H9 (cell line): ENCODE measurements around the gene SLC26A2. TPM values are rescaled to one million over a fixed set of nuclear protein-coding genes. Genes with fewer than 3 reads are reported as not detected.

Source experiments
- DNase-seq: peaks from one replicate; pipeline ENCODE4 v3.0.0-alpha.2; 2017
- H2AFZ ChIP-seq: one replicate; pipeline ENCODE4 v1.6.1; 2013; ENCODE audit warnings: mild to moderate bottlenecking, low read length, control low read depth, moderate library complexity
- H2AK5ac ChIP-seq: 2 replicates; pipeline ENCODE4 v1.6.1; 2013; ENCODE audit warnings: low read length, control low read depth, mixed read lengths; ENCODE audit not compliant: insufficient read length
- H2BK120ac ChIP-seq: one replicate; pipeline ENCODE4 v1.6.1; 2013; ENCODE audit warnings: low read depth, mild to moderate bottlenecking, low read length, control low read depth, inconsistent platforms; ENCODE audit not compliant: poor library complexity, severe bottlenecking
- H2BK12ac ChIP-seq: 2 replicates; pipeline ENCODE4 v1.6.1; 2013; ENCODE audit warnings: low read length, control low read depth, mixed read lengths, low read depth; ENCODE audit not compliant: insufficient read length
- H2BK15ac ChIP-seq: 2 replicates; pipeline ENCODE4 v1.6.1; 2013; ENCODE audit warnings: low read depth, low read length, control low read depth
- H2BK20ac ChIP-seq: one replicate; pipeline ENCODE4 v1.6.1; 2013; ENCODE audit warnings: low read depth, mild to moderate bottlenecking, low read length, control low read depth, inconsistent platforms; ENCODE audit not compliant: poor library complexity, severe bottlenecking
- H2BK5ac ChIP-seq: 2 replicates; pipeline ENCODE4 v1.6.1; 2013; ENCODE audit warnings: low read length, control low read depth, mixed read lengths; ENCODE audit not compliant: insufficient read length
- H3K14ac ChIP-seq: 2 replicates; pipeline ENCODE4 v1.6.1; 2013; ENCODE audit warnings: low read length, control low read depth; ENCODE audit not compliant: insufficient read depth
- H3K18ac ChIP-seq: 2 replicates; pipeline ENCODE4 v1.6.1; 2013; ENCODE audit warnings: low read depth, mild to moderate bottlenecking, mixed read lengths, low read length, control low read depth; ENCODE audit not compliant: insufficient read length
- H3K23ac ChIP-seq: 2 replicates; pipeline ENCODE4 v1.6.1; 2013; ENCODE audit warnings: low read length, control low read depth, mixed read lengths, low read depth; ENCODE audit not compliant: insufficient read length
- H3K23me2 ChIP-seq: 2 replicates; pipeline ENCODE4 v1.6.1; 2013; ENCODE audit warnings: low read depth, mild to moderate bottlenecking, mixed read lengths, low read length, control low read depth; ENCODE audit not compliant: insufficient read length, poor library complexity, severe bottlenecking
- H3K27ac ChIP-seq: 2 replicates; pipeline ENCODE4 v1.5.1; 2013; ENCODE audit warnings: low read length, control low read depth, mixed read lengths, low read depth; ENCODE audit not compliant: insufficient read length
- H3K27me3 ChIP-seq: 2 replicates; pipeline ENCODE4 v1.6.1; 2013; ENCODE audit warnings: low read length, control low read depth, inconsistent platforms; ENCODE audit not compliant: insufficient read depth
- H3K4ac ChIP-seq: 2 replicates; pipeline ENCODE4 v1.6.1; 2013; ENCODE audit warnings: low read depth, mild to moderate bottlenecking, control low read depth, inconsistent platforms, low read length, moderate library complexity
- H3K4me1 ChIP-seq: 2 replicates; pipeline ENCODE4 v1.6.1; 2013; ENCODE audit warnings: low read length, control low read depth, inconsistent platforms; ENCODE audit not compliant: insufficient read depth
- H3K4me2 ChIP-seq: 2 replicates; pipeline ENCODE4 v1.6.1; 2013; ENCODE audit warnings: low read length, control low read depth, mixed read lengths; ENCODE audit not compliant: insufficient read length, insufficient read depth
- H3K56ac ChIP-seq: 2 replicates; pipeline ENCODE4 v1.6.1; 2013; ENCODE audit warnings: low read depth, mild to moderate bottlenecking, mixed read lengths, low read length, control low read depth; ENCODE audit not compliant: insufficient read length
- H3K79me1 ChIP-seq: 2 replicates; pipeline ENCODE4 v1.6.1; 2013; ENCODE audit warnings: low read depth, mild to moderate bottlenecking, moderate library complexity, low read length, control low read depth, inconsistent platforms; ENCODE audit not compliant: insufficient read depth, poor library complexity, severe bottlenecking
- H3K79me2 ChIP-seq: 2 replicates; pipeline ENCODE4 v1.6.1; 2013; ENCODE audit warnings: low read length, control low read depth, inconsistent platforms; ENCODE audit not compliant: insufficient read depth
- H3K9ac ChIP-seq: 2 replicates; pipeline ENCODE4 v1.6.1; 2013; ENCODE audit warnings: low read length, control low read depth, mixed read lengths; ENCODE audit not compliant: insufficient read length; ENCODE audit errors: extremely low read depth
- H3K9me3 ChIP-seq: one replicate; pipeline ENCODE4 v1.6.1; 2013; ENCODE audit warnings: low read depth, low read length, inconsistent platforms; ENCODE audit not compliant: control insufficient read depth
- H3T11ph ChIP-seq: one replicate; pipeline ENCODE4 v1.6.1; 2013; ENCODE audit warnings: mild to moderate bottlenecking, low read length, control low read depth, inconsistent platforms
- H4K20me1 ChIP-seq: one replicate; pipeline ENCODE4 v1.6.1; 2013; ENCODE audit not compliant: control insufficient read depth, insufficient read length, insufficient read depth
- H4K5ac ChIP-seq: 2 replicates; pipeline ENCODE4 v1.6.1; 2013; ENCODE audit warnings: low read depth, mild to moderate bottlenecking, mixed read lengths, low read length, control low read depth; ENCODE audit not compliant: insufficient read length
- H4K8ac ChIP-seq: replicated peaks from 2 replicates; pipeline ENCODE4 v1.6.1; 2013; ENCODE audit warnings: low read length, control low read depth, mixed read lengths, low read depth; ENCODE audit not compliant: insufficient read length
- H4K91ac ChIP-seq: 2 replicates; pipeline ENCODE4 v1.6.1; 2013; ENCODE audit warnings: low read depth, mild to moderate bottlenecking, moderate library complexity, mixed read lengths, low read length, control low read depth; ENCODE audit not compliant: insufficient read length
- H3K27ac Mint-ChIP-seq, 3 experiments: 2 replicates in 2 of 3; 3 replicates in 1 of 3; pipeline ENCODE4 v1.8.0; 2020 to 2021; ENCODE audit warnings: mixed read lengths in 3 of 3, mild to moderate bottlenecking in 1 of 3, moderate library complexity in 1 of 3
- H3K27me3 Mint-ChIP-seq: 2 replicates; pipeline ENCODE4 v1.8.0; 2021; ENCODE audit warnings: low read depth, mild to moderate bottlenecking, moderate library complexity, mixed read lengths
- H3K36me3 Mint-ChIP-seq, 3 experiments: 2 replicates in 2 of 3; 3 replicates in 1 of 3; pipeline ENCODE4 v1.8.0; 2020 to 2021; ENCODE audit warnings: low read depth in 3 of 3, mixed read lengths in 3 of 3; ENCODE audit not compliant: insufficient read depth in 1 of 3
- H3K4me1 Mint-ChIP-seq, 2 experiments: 2 replicates each; pipeline ENCODE4 v1.8.0; 2020; ENCODE audit warnings: mixed read lengths in 2 of 2
- H3K4me3 Mint-ChIP-seq, 2 experiments: 2 replicates in 1 of 2; 3 replicates in 1 of 2; pipeline ENCODE4 v1.8.0; 2020 to 2021; ENCODE audit warnings: mild to moderate bottlenecking in 2 of 2, mixed read lengths in 2 of 2, moderate library complexity in 1 of 2
- H3K9me3 Mint-ChIP-seq, 2 experiments: 2 replicates in 1 of 2; 3 replicates in 1 of 2; pipeline ENCODE4 v1.8.0; 2020; ENCODE audit warnings: mild to moderate bottlenecking in 2 of 2, mixed read lengths in 2 of 2, moderate library complexity in 1 of 2
- CTCF ChIP-seq: fragments of 200-600 bp; sonication (generic); conservative IDR thresholded peaks from 3 replicates; pipeline ENCODE4 v1.8.0; 2021; ENCODE audit warnings: antibody characterized with exemption, mild to moderate bottlenecking
- WGBS: extraction: QIAGEN DNeasy Blood & Tissue Kit; methylation state at CpG from one replicate; pipeline ENCODE4 v1.1.7; 2013; ENCODE audit warnings: missing lambda C conversion rate, low lambda C conversion rate, mixed read lengths; ENCODE audit not compliant: insufficient read length; ENCODE audit errors: extremely low coverage; 5-methylcytosine and 5-hydroxymethylcytosine counted together
- total RNA-seq: library from RNA; stranded (reverse); gene quantifications from 2 replicates; pipeline ENCODE4 v1.2.1, GENCODE V29; 2021

The SLC26A2 gene
- total RNA-seq, 1 experiment from 2014 or later = 5.9 TPM

- Mint-ChIP-seq H3K27ac (peak overlapping the region in 2 of 3 experiments; percentile 76 to 90; a peak in 3 of 7 replicates), H3K4me1 (peaks cover 16 to 24% of the 10 kb centered on the region in 2 experiments), H3K36me3 (peaks cover 21 to 74% (median 62%) of the 10 kb centered on the region in 3 experiments; a peak in 6 of 7 replicates), H3K27me3 (no peaks in the 10 kb centered on the region), H3K4me3 (no peak overlapping the region), H3K9me3 (no peaks in the 10 kb centered on the region)
- Histone ChIP-seq H3K79me1 (no peaks in the 10 kb centered on the region), H3K18ac (no peak overlapping the region), H2AFZ (no peak overlapping the region), H2AK5ac (no peak overlapping the region), H2BK12ac (no peak overlapping the region), H4K8ac (no peak overlapping the region), H3K23ac (no peak overlapping the region), H3K23me2 (no peaks in the 10 kb centered on the region), H3K4me2 (no peak overlapping the region), H3K9me3 (no peaks in the 10 kb centered on the region), H4K20me1 (no peaks in the 10 kb centered on the region), H4K5ac (no peak overlapping the region), H3K9ac (no peak overlapping the region), H2BK5ac (no peak overlapping the region), H3K79me2 (no peaks in the 10 kb centered on the region), H2BK120ac (no peak overlapping the region), H3K4me1 (peaks cover 2% of the 10 kb centered on the region; the same call in 1 of the 2 replicates), H2BK15ac (no peak overlapping the region), H3K14ac (no peak overlapping the region), H3K27ac (no peak overlapping the region), H3K56ac (no peak overlapping the region), H2BK20ac (no peak overlapping the region), H3K4ac (no peak overlapping the region), H3K27me3 (no peaks in the 10 kb centered on the region), H4K91ac (no peak overlapping the region), H3T11ph (no peak overlapping the region)
- no peak for DNase-seq
- WGBS = no CpG with 5 or more reads among the region's 1 CpG
- TF ChIP-seq CTCF = no peak
Observed at GRCh38 chr5:150022158-150022531, 61.6 kb downstream of the SLC26A2 start.
